Measurements from ENCODE around the gene OPHN1.

GRCh38 chrX:68185161-68185560 is 248.1 kb downstream of the OPHN1 start:
- no peak for TF ChIP-seq EZH2 (IDR thresholded peaks at IDR 0.05; ENCODE audit: borderline replicate concordance, insufficient read depth, low read length, poor library complexity, severe bottlenecking)
- no peak for TF ChIP-seq POLR2AphosphoS5 (IDR thresholded peaks at IDR 0.05)
- TF ChIP-seq CTCF (IDR thresholded peaks at IDR 0.05; ENCODE audit: poor library complexity, severe bottlenecking): no peak
- TF ChIP-seq RAD21 (conservative IDR thresholded peaks at IDR 0.05): no peak
- TF ChIP-seq SMC3 (conservative IDR thresholded peaks at IDR 0.05; ENCODE audit: poor library complexity): no peak
- TF ChIP-seq, protein P1, sequence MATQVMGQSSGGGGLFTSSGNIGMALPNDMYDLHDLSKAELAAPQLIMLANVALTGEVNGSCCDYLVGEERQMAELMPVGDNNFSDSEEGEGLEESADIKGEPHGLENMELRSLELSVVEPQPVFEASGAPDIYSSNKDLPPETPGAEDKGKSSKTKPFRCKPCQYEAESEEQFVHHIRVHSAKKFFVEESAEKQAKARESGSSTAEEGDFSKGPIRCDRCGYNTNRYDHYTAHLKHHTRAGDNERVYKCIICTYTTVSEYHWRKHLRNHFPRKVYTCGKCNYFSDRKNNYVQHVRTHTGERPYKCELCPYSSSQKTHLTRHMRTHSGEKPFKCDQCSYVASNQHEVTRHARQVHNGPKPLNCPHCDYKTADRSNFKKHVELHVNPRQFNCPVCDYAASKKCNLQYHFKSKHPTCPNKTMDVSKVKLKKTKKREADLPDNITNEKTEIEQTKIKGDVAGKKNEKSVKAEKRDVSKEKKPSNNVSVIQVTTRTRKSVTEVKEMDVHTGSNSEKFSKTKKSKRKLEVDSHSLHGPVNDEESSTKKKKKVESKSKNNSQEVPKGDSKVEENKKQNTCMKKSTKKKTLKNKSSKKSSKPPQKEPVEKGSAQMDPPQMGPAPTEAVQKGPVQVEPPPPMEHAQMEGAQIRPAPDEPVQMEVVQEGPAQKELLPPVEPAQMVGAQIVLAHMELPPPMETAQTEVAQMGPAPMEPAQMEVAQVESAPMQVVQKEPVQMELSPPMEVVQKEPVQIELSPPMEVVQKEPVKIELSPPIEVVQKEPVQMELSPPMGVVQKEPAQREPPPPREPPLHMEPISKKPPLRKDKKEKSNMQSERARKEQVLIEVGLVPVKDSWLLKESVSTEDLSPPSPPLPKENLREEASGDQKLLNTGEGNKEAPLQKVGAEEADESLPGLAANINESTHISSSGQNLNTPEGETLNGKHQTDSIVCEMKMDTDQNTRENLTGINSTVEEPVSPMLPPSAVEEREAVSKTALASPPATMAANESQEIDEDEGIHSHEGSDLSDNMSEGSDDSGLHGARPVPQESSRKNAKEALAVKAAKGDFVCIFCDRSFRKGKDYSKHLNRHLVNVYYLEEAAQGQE (IDR thresholded peaks at IDR 0.05; ENCODE audit: borderline replicate concordance): no peak
- no peak for TF ChIP-seq TAF1 (IDR thresholded peaks at IDR 0.05; ENCODE audit: low read depth)
- TF ChIP-seq EP300 (conservative IDR thresholded peaks at IDR 0.05; ENCODE audit: poor library complexity, severe bottlenecking): no peak
